ENCODE results near the gene LHCGR.

LHCGR gene

DNA sequence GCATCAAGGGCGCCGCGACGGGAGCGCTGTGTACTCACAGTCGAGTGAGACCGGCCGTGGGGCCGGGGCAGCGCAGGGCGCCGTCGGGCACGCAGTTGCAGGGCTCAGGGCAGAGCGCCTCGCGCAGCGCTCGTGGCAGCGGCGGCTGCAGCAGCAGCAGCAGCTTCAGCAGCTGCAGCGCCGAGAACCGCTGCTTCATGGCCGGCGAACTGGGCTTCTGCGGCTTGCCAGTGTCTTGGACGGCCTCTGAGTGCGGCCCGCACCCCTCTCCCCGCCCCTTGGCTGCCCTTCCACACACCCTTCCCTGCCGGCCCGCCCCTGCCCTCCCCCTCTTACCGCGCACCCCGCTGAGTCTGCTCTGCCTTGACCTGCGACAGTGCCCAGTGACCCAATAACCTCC is at the start of gene LHCGR:
Gene LHCGR (minus strand): TSS at position 252 of the 400 bp plus-strand sequence. CDS start 53 bp downstream, at position 199.
- no peak for DNase-seq (ENCODE audit: low read depth)

DNA sequence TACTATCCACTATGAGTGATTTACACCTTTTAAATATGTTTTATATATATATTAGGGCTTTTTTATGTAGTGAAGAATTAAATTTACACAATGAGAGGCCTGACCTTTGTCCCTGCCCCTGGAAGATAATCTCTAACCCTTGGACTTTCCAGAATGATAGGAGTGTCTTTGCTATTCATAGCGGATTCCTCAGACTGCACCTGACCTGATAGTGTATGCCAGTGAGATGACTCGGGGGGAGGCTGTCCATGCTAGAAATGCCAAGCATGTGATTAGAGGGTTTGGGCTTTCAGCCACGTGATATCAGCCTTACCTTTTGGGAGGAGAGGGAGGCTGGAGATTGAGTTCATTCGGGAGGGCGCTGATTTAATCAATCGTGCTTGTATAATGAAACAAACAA is 44.1 kb upstream of the LHCGR start:
- DNase-seq (ENCODE audit: low read depth) = no peak

GRCh38 chr2:48795065-48795464 is 39.5 kb upstream of the LHCGR start:
- DNase-seq (ENCODE audit: low read depth) = no peak

- no peak for DNase-seq (ENCODE audit: low read depth)
Observed at GRCh38 chr2:48793671-48794070, 38.1 kb upstream of the LHCGR start.

DNA sequence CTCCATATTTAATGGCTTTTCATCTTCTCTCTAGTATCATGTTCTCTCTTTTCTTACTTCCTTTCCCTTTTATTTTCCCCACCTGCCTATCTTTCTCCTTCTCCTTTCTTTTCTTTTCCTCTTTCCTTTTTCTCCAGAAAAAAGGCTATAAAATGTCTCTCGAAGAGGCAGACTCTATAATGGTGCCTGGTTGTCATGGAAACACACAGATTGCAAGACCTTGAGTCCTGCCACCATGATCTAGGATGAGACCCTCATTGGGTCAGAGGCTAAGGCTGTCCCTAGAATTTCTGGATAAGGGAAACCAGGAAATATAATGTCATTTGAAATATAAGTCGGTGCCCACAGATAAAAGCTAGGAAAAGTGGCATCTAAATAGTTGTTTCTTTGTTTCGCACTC is 36.5 kb upstream of the LHCGR start:
- no peak for DNase-seq (ENCODE audit: low read depth)

DNA sequence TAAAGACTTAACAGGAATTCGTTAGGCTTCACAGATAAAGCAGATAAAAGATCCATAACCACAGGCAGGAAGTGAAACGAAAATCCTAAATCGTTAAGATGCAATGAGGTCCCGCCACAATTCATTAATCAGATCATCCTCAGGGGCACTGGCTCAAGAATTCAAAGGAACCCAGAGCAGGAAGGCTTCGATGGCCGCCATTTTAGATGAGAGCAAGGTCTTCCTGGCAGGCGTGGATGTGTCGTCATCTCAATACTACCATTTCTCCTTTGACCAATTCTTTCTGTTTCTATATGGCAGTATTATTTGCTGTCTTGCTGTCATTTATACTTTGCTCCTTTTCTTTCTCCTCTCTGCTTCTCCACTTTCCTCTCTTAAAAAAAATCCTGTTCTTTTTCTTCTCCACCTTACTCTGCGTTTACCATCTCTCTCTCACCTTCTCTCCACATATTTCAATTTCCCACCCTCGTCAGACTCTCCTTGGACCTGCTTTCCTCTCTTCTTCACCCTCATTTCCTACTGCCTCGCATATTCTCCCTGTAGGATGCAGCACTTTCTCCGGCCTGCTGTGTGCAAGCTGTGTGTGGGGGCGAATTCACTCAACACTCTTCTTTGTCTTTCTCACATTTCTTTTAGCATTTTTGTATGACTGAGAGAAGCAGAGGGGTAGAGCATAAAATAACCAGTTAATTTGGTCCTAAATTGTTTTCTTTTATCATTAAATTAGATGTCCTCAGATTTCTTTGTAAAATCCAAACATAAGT is 35.1 kb upstream of the LHCGR start:
- no peak for DNase-seq (ENCODE audit: low read depth)

DNA sequence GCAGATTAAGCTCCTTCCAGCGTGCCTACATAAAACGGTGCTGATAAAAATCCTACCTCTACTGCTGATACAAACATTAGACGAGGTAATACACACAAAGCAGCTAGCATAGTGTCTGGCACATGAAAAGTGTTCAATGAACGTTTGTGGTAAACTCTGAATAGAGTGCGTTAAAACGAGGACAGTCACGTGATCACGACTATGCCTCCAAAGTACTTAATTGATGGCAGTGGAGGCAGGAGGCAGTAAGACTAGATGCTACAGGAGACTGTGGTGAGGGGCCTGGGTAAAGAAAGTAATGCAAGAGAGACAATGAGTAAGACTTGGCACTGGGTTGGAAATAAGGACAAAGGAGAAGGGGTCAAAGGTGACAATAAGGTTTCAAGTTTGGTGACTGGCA is 32.1 kb upstream of the LHCGR start:
- DNase-seq (ENCODE audit: low read depth) = no peak

- DNase-seq (ENCODE audit: low read depth) = no peak
Observed at GRCh38 chr2:48781366-48781765, 25.8 kb upstream of the LHCGR start.

DNA sequence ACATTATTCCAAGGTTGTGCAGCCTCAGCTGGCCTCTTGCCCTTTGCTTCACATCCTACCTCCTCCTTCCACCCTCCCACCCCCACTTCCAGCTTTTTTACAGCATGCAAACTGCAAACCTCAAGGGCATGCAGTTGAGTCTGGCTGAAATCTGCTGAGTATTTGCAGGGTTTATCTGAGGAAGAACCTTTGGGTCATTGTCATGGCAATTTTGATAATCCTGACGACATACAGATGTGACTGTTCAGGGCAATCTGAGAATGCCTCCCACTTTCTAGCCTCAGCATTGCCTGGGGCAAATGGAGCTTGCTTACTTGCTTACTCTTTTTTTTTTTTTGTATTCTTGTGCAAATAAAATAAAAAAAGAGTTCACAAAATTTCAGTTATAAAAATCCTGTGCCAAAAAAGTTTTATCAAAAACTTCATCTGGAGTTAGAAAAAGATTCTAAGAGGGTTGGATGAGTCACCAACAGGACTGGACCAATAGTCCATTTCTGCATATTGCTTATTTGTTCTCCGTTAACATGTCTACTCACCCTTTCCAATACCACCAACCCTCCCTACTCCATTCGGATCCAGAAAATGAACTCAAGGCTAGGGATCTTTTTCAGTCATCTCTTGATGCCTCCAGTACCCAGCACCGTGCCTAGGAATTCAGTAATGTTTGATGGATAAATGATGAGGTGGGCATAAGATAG is 23.6 kb upstream of the LHCGR start:
- DNase-seq (ENCODE audit: low read depth) = no peak

DNA sequence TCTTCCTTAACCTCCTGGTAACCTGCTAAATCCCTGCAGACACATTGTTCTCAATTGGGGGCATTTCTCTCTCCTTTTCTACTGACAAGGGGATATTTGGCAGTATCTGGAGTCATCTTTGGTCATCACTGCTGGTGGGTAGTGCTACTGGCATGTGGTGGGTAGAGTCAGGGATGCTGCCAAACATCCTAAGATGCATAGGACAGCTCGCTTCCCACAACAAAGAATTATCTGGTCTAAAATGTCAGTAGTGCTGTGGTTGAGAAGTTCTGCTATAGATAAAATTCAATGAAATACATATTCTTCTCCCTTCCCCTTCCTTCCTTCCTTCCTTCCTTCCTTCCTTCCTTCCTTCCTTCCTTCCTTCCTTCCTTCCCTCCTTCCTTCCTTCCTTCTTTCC is 18.7 kb upstream of the LHCGR start:
- no peak for DNase-seq (ENCODE audit: low read depth)

GRCh38 chr2:48771241-48772014 is 15.9 kb upstream of the LHCGR start:
- DNase-seq (ENCODE audit: low read depth) = no peak

DNA sequence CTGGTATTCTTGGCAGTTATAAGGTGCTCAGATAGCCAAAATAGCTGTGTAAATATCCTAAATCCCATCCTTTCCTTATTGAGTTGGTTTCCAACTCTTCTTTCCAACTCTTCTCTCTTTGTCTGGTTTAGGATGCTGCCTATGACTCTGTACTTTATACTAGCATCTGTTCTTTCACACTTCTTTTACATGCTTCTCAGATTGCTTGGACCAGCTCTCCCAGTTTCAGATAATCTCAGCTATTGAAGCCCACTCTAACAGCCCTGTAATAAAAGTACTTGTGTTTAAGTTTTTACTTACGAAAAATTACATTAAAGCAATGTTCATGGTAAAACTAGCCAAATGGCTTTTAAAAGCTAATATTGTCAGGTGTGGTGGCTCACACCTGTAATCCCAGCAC is 14.7 kb upstream of the LHCGR start:
- DNase-seq (ENCODE audit: low read depth) = no peak

DNA sequence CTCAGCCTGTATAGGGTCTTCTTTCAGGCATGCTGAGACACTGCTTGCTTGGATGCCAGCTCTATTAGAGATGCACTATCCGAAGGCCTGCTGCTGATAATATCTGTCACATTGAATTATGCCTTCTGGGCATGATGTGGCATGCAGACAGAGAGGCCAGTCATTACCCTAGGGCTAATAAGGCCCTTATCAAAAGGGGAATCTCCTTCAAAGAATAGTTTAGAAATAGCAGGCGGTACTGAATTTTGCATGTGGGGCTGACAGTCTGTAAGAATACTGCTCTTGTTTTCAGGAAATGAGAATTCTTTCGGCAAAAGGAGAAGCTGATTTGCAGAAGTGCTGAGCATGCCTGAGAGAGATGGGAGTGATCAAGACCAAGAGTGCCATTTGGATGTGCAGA is 13.1 kb upstream of the LHCGR start:
- no peak for DNase-seq (ENCODE audit: low read depth)

- DNase-seq (ENCODE audit: low read depth) = no peak
Observed at GRCh38 chr2:48767330-48767729, 11.8 kb upstream of the LHCGR start.

DNA sequence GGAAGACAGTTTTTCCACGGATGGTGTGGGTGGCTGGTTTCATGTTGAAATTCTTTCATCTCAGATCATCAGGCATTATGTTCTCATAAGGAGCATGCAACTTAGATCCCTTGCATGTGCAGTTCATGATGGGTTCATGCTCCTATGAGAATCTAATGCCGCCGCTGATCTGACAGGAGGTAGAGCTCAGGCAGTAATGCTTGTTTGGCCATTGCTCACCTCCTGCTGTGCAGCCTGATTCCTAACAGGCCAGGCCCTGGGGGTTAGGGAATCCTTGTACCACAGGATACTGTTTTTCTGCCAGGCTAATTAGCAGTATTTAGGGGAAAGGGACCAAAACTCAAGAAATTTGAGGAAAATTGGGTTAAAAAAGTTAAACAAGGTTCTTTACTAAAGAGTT is 5.3 kb upstream of the LHCGR start:
- no peak for DNase-seq (ENCODE audit: low read depth)

- no peak for DNase-seq (ENCODE audit: low read depth)
Observed at GRCh38 chr2:48759682-48760081, 4.2 kb upstream of the LHCGR start.

GRCh38 chr2:48756289-48756688 is 765 bp upstream of the LHCGR start:
- DNase-seq (ENCODE audit: low read depth) = no peak

- no peak for DNase-seq (ENCODE audit: low read depth)
Observed at GRCh38 chr2:48754874-48755273, 650 bp downstream of the LHCGR start.

DNA sequence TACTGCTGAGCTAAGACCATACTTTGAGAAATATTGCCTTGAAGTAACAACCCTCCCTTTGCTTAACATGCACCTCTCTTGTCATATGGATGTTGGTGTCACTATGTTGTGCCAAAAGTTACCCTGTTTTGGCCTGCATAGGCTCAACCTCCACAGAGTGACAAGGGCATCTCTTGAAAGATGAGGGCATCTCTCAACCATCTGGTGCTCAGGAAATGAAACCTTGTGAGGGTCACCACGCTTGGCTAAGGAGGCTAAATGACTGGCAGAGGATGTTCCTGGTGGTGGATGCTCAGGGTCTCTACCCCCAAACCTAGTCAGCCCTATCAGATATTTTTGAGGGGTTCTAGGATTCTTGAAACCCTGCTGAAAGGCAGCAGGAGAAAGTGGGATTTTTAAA is 2.3 kb downstream of the LHCGR start:
- no peak for DNase-seq (ENCODE audit: low read depth)

- DNase-seq (ENCODE audit: low read depth) = no peak
Observed at GRCh38 chr2:48750128-48750739, 5.3 kb downstream of the LHCGR start.

GRCh38 chr2:48749291-48750127 is 6.0 kb downstream of the LHCGR start:
- DNase-seq (ENCODE audit: low read depth) = no peak

- DNase-seq (ENCODE audit: low read depth) = no peak
Observed at GRCh38 chr2:48747319-48747718, 8.2 kb downstream of the LHCGR start.
